ENCODE results near the gene THSD4.

- TF ChIP-seq POLR2AphosphoS5 (IDR thresholded peaks at IDR 0.05; ENCODE audit: borderline replicate concordance, low read depth, low read length): no peak
- TF ChIP-seq EZH2 (IDR thresholded peaks at IDR 0.05): no peak
- no peak for TF ChIP-seq FOXP2 (optimal IDR thresholded peaks at IDR 0.05; ENCODE audit: control extremely low read depth, extremely low read length, insufficient read depth)
Measured at GRCh38 chr15:71080705-71081104, 34.6 kb upstream of the THSD4 start.

Measured in SK-N-MC (cell line).